Ovary (tissue), 3 donors: ENCODE results near the gene DISP2.

Experiments
- EP300 ChIP-seq: sonication (generic); formaldehyde crosslinking; IDR thresholded peaks from one replicate; pipeline ENCODE4 v1.6.1; 2017; ENCODE audit warnings: antibody characterized with exemption
- POLR2A ChIP-seq: fragments of 450-650 bp; IDR thresholded peaks from one replicate; pipeline ENCODE4 v1.6.1; 2017; ENCODE audit warnings: antibody characterized with exemption, mild to moderate bottlenecking, moderate library complexity
- TF ChIP-seq, protein P1 (sequence below), 3 donors: fragments of 450-650 bp in 2 of 3; fragments of 200-600 bp in 1 of 3; IDR thresholded peaks; one replicate each; pipeline versions ENCODE4 v1.5.1 to v1.8.0; 2016 to 2022; ENCODE audit warnings: antibody characterized with exemption in 3 of 3, mild to moderate bottlenecking in 1 of 3
- donor health status: DM: no; HTN: no; CAD: no.

GRCh38 chr15:40367686-40368611 is 9.9 kb downstream of the DISP2 start:
- TF ChIP-seq, protein P1, sequence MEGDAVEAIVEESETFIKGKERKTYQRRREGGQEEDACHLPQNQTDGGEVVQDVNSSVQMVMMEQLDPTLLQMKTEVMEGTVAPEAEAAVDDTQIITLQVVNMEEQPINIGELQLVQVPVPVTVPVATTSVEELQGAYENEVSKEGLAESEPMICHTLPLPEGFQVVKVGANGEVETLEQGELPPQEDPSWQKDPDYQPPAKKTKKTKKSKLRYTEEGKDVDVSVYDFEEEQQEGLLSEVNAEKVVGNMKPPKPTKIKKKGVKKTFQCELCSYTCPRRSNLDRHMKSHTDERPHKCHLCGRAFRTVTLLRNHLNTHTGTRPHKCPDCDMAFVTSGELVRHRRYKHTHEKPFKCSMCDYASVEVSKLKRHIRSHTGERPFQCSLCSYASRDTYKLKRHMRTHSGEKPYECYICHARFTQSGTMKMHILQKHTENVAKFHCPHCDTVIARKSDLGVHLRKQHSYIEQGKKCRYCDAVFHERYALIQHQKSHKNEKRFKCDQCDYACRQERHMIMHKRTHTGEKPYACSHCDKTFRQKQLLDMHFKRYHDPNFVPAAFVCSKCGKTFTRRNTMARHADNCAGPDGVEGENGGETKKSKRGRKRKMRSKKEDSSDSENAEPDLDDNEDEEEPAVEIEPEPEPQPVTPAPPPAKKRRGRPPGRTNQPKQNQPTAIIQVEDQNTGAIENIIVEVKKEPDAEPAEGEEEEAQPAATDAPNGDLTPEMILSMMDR (IDR thresholded peaks at IDR 0.05) = peak; percentile 71 to 92 (median 89)
- TF ChIP-seq POLR2A = no peak
- TF ChIP-seq EP300 = no peak
